Astrocyte (in vitro differentiated cells and primary cell): ENCODE data around the gene TICAM1. TPM values are rescaled to one million over a fixed set of nuclear protein-coding genes. Genes with fewer than 3 reads are reported as not detected.
"Not testable (repeated sequence)": the region's sequence is repeated elsewhere in the genome, so short reads cannot be mapped to it uniquely, and the experiment has no call there.

Experiments used
- DNase-seq: peaks from one replicate; pipeline ENCODE4 v3.0.0-alpha.2; 2010; ENCODE audit warnings: low read depth
- FAIRE-seq: peaks from 2 replicates; lab custom pipeline; 2011; peaks lifted over from hg19 to GRCh38; lab: Jason Lieb, UNC
- H2AFZ ChIP-seq: 2 replicates; pipeline ENCODE4 v1.6.0; 2012; ENCODE audit warnings: low read depth, low read length, inconsistent platforms
- H3K27ac ChIP-seq: 2 replicates; pipeline ENCODE4 v1.5.1; 2011; ENCODE audit warnings: low read depth, low read length, inconsistent platforms
- H3K27me3 ChIP-seq: 2 replicates; pipeline ENCODE4 v1.6.0; 2011; ENCODE audit warnings: low read length, inconsistent platforms; ENCODE audit not compliant: insufficient read depth
- H3K36me3 ChIP-seq: 2 replicates; pipeline ENCODE4 v1.5.1; 2011; ENCODE audit warnings: low read length, inconsistent platforms; ENCODE audit not compliant: insufficient read depth
- H3K4me1 ChIP-seq: 2 replicates; pipeline ENCODE4 v1.5.1; 2011; ENCODE audit warnings: low read length, inconsistent platforms; ENCODE audit not compliant: insufficient read depth
- H3K4me2 ChIP-seq: 2 replicates; pipeline ENCODE4 v1.6.0; 2012; ENCODE audit warnings: low read length, inconsistent platforms
- H3K4me3 ChIP-seq: 2 replicates; pipeline ENCODE4 v1.5.1; 2011; ENCODE audit warnings: low read depth, mild to moderate bottlenecking, low read length, inconsistent platforms; ENCODE audit not compliant: insufficient read depth
- H3K79me2 ChIP-seq: 2 replicates; pipeline ENCODE4 v1.6.0; 2012; ENCODE audit warnings: mild to moderate bottlenecking, low read length, inconsistent platforms; ENCODE audit not compliant: insufficient read depth
- H3K9ac ChIP-seq: 2 replicates; pipeline ENCODE4 v1.6.0; 2012; ENCODE audit warnings: mild to moderate bottlenecking, low read length, inconsistent platforms
- H3K9me3 ChIP-seq: 2 replicates; pipeline ENCODE4 v1.5.1; 2012; ENCODE audit warnings: low read depth, mild to moderate bottlenecking, low read length, inconsistent platforms; ENCODE audit not compliant: insufficient read depth
- H4K20me1 ChIP-seq: 2 replicates; pipeline ENCODE4 v1.6.0; 2012; ENCODE audit warnings: low read length, inconsistent platforms; ENCODE audit not compliant: insufficient read depth
- H3K27ac Mint-ChIP-seq: one replicate; pipeline ENCODE4 v1.8.0; 2021; ENCODE audit warnings: mild to moderate bottlenecking, mixed read lengths; ENCODE audit not compliant: unreplicated experiment
- H3K27me3 Mint-ChIP-seq: one replicate; pipeline ENCODE4 v1.8.0; 2021; ENCODE audit warnings: low read depth, mixed read lengths; ENCODE audit not compliant: unreplicated experiment
- H3K36me3 Mint-ChIP-seq: one replicate; pipeline ENCODE4 v1.8.0; 2021; ENCODE audit warnings: low read depth, mixed read lengths; ENCODE audit not compliant: unreplicated experiment
- H3K4me1 Mint-ChIP-seq: one replicate; pipeline ENCODE4 v1.8.0; 2021; ENCODE audit warnings: low read depth, mixed read lengths; ENCODE audit not compliant: unreplicated experiment
- H3K4me3 Mint-ChIP-seq: one replicate; pipeline ENCODE4 v1.8.0; 2021; ENCODE audit warnings: mild to moderate bottlenecking, moderate library complexity, mixed read lengths; ENCODE audit not compliant: unreplicated experiment
- H3K9me3 Mint-ChIP-seq: one replicate; pipeline ENCODE4 v1.8.0; 2021; ENCODE audit warnings: mild to moderate bottlenecking, mixed read lengths; ENCODE audit not compliant: unreplicated experiment
- EZH2 ChIP-seq: IDR thresholded peaks from 2 replicates; pipeline ENCODE4 v1.6.1; 2012; ENCODE audit warnings: mild to moderate bottlenecking, low read length, inconsistent platforms; ENCODE audit not compliant: insufficient read depth
- total RNA-seq: library from RNA; stranded (reverse); gene quantifications from 2 replicates; pipeline ENCODE4 v1.2.1, GENCODE V29; 2021
- TF ChIP-seq, protein P1 (sequence below): IDR thresholded peaks from 2 replicates; pipeline ENCODE4 v1.5.1; 2011; ENCODE audit warnings: low read depth, mild to moderate bottlenecking, inconsistent platforms, low read length, moderate library complexity; ENCODE audit not compliant: insufficient read depth

TICAM1 gene
- total RNA-seq, 1 donor from 2014 or later: 10.0 TPM

- Histone ChIP-seq H3K4me2 (peak overlapping the region; percentile 63), H3K9ac (peak overlapping the region; percentile 41), H3K27me3 (no peaks in the 10 kb centered on the region), H4K20me1 (peaks cover 39% of the 10 kb centered on the region), H2AFZ (no peak overlapping the region), H3K27ac (no peak overlapping the region), H3K79me2 (peaks cover 54% of the 10 kb centered on the region), H3K9me3 (no peaks in the 10 kb centered on the region), H3K4me3 (no peak overlapping the region), H3K4me1 (peaks cover 17% of the 10 kb centered on the region), H3K36me3 (peaks cover 16% of the 10 kb centered on the region)
- no peak overlapping the region for H3K27ac Mint-ChIP-seq
- DNase-seq (no peak), FAIRE-seq (no peak)
- no peaks in the 10 kb centered on the region for H3K9me3 Mint-ChIP-seq
- TF ChIP-seq, protein P1, sequence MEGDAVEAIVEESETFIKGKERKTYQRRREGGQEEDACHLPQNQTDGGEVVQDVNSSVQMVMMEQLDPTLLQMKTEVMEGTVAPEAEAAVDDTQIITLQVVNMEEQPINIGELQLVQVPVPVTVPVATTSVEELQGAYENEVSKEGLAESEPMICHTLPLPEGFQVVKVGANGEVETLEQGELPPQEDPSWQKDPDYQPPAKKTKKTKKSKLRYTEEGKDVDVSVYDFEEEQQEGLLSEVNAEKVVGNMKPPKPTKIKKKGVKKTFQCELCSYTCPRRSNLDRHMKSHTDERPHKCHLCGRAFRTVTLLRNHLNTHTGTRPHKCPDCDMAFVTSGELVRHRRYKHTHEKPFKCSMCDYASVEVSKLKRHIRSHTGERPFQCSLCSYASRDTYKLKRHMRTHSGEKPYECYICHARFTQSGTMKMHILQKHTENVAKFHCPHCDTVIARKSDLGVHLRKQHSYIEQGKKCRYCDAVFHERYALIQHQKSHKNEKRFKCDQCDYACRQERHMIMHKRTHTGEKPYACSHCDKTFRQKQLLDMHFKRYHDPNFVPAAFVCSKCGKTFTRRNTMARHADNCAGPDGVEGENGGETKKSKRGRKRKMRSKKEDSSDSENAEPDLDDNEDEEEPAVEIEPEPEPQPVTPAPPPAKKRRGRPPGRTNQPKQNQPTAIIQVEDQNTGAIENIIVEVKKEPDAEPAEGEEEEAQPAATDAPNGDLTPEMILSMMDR: no peak
- TF ChIP-seq EZH2: no peak
- peaks cover 6% of the 10 kb centered on the region for H3K36me3 Mint-ChIP-seq
- H3K27me3 Mint-ChIP-seq: no peaks in the 10 kb centered on the region
- H3K4me1 Mint-ChIP-seq: peaks cover 8% of the 10 kb centered on the region
- no peak overlapping the region for H3K4me3 Mint-ChIP-seq
These were observed 36.5 kb downstream of the TICAM1 start for GRCh38 chr19:4794971-4795370.

DNA sequence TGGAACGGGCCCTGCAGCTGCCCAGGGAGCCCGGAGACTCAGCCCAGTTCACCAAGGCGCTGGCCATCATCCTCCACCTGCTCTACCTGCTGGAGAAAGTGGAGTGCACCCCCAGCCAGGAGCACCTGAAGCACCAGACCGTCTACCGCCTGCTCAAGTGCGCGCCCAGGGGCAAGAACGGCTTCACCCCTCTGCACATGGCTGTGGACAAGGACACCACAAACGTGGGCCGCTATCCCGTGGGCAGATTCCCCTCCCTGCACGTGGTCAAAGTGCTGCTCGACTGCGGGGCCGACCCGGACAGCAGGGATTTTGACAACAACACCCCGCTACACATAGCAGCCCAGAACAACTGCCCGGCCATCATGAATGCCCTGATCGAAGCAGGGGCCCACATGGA is 38.2 kb downstream of the TICAM1 start:
- not testable (repeated sequence) for H3K4me1 Mint-ChIP-seq, H3K36me3 Mint-ChIP-seq, H3K27me3 Mint-ChIP-seq, DNase-seq, H3K9me3 ChIP-seq, H3K27me3 ChIP-seq, H3K27ac Mint-ChIP-seq, H3K4me3 ChIP-seq, H3K9me3 Mint-ChIP-seq, H3K27ac ChIP-seq, FAIRE-seq, H2AFZ ChIP-seq
- peaks cover 54% of the 10 kb centered on the region for H3K79me2 ChIP-seq
- H3K9ac ChIP-seq: peak overlapping the region; percentile 20
- peak overlapping the region; percentile 80 for H3K4me3 Mint-ChIP-seq
- peak overlapping the region; percentile 91 for H3K4me2 ChIP-seq
- peaks cover 17% of the 10 kb centered on the region for H3K4me1 ChIP-seq
- peaks cover 39% of the 10 kb centered on the region for H4K20me1 ChIP-seq
- peaks cover 16% of the 10 kb centered on the region for H3K36me3 ChIP-seq

- not testable (repeated sequence) for H3K36me3 Mint-ChIP-seq, FAIRE-seq, H3K27ac Mint-ChIP-seq, H2AFZ ChIP-seq, H3K4me1 Mint-ChIP-seq, H3K27ac ChIP-seq, DNase-seq, H3K27me3 ChIP-seq, H3K27me3 Mint-ChIP-seq, H3K9me3 ChIP-seq, H3K9me3 Mint-ChIP-seq
- H3K4me2 ChIP-seq: peak overlapping the region; percentile 91
- peak overlapping the region; percentile 82 for H3K4me3 ChIP-seq
- H4K20me1 ChIP-seq: peaks cover 39% of the 10 kb centered on the region
- H3K4me1 ChIP-seq: peaks cover 17% of the 10 kb centered on the region
- H3K79me2 ChIP-seq: peaks cover 54% of the 10 kb centered on the region
- H3K4me3 Mint-ChIP-seq: peak overlapping the region; percentile 80
- H3K9ac ChIP-seq: peak overlapping the region; percentile 96
- peaks cover 16% of the 10 kb centered on the region for H3K36me3 ChIP-seq
These were observed 38.7 kb downstream of the TICAM1 start for GRCh38 chr19:4792866-4793195.

- not testable (repeated sequence) for H3K9me3 ChIP-seq, H3K27me3 Mint-ChIP-seq, H3K36me3 Mint-ChIP-seq, DNase-seq, H3K9me3 Mint-ChIP-seq, FAIRE-seq, H3K27me3 ChIP-seq, H3K4me1 Mint-ChIP-seq
- peak overlapping the region; percentile 96 for H3K27ac ChIP-seq
- peaks cover 36% of the 10 kb centered on the region for H4K20me1 ChIP-seq
- peaks cover 17% of the 10 kb centered on the region for H3K4me1 ChIP-seq
- H2AFZ ChIP-seq: peak overlapping the region; percentile 91
- H3K79me2 ChIP-seq: peaks cover 54% of the 10 kb centered on the region
- Mint-ChIP-seq H3K27ac (peak overlapping the region; percentile 18), H3K4me3 (peak overlapping the region; percentile 82)
- peak overlapping the region; percentile 82 for H3K4me3 ChIP-seq
- peak overlapping the region; percentile 91 for H3K4me2 ChIP-seq
- H3K36me3 ChIP-seq: peaks cover 16% of the 10 kb centered on the region
- H3K9ac ChIP-seq: peak overlapping the region; percentile 96
These were observed 39.3 kb downstream of the TICAM1 start for GRCh38 chr19:4792019-4792865.
